K562 (cell line): Measurements from ENCODE around the gene LTBR. TPM values are rescaled to one million over a fixed set of nuclear protein-coding genes. Genes with fewer than 3 reads are reported as not detected.

Experiments
- polyA plus RNA-seq, 8 experiments: library from polyadenylated mRNA; depleted of rRNA in 4 of 8; stranded (reverse) in 5 of 8; unstranded in 3 of 8; fragments of >200 nt; fragmentation: Nextera tagmentation in 2 of 8; fragmentation: Illumina TruSeq in 1 of 8; extraction: Ambion mirVana in 2 of 8; extraction: Trizol in 1 of 8; gene quantifications; 2 replicates each; pipeline versions ENCODE4 v1.2.1 to v1.2.3, GENCODE V29; 2011 to 2014; ENCODE audit warnings: inconsistent platforms in 1 of 8, missing spikeins in 1 of 8
- small RNA-seq: library from RNA; depleted of rRNA; stranded (forward); fragments of <200 nt; gene quantifications from one replicate; pipeline ENCODE3, GENCODE V24; 2014
- total RNA-seq, 7 experiments: library from RNA; depleted of rRNA in 6 of 7; stranded (reverse); fragments of >200 nt in 6 of 7; fragmentation: Illumina TruSeq in 2 of 7; extraction: Trizol in 2 of 7; gene quantifications; 2 replicates each; pipeline versions ENCODE4 v1.2.1 to v1.2.3, GENCODE V29; 2011 to 2021; ENCODE audit warnings: low replicate concordance in 1 of 7

The LTBR gene
- total and polyA plus RNA-seq, 9 of the 15 experiments (the other 6 are each of a cell fraction or from before 2014, with no cell fraction given): 0.96 to 69.0 (median 35.3) TPM

Small RNA genes within 50 kb of the gene (small RNA-seq; reads per million reads assigned to genes)
- not detected for gene RN7SL391P

Other genes with a start within 250 kb of the LTBR start
Only the 7 nearest of the 13 such genes appear.
- gene PLEKHG6, start 73.5 kb upstream of the LTBR start, total RNA-seq (2014; rRNA removed): 0.33 and 0.41 TPM in 2 replicates
- gene PLEKHG6, start 73.5 kb upstream of the LTBR start, total RNA-seq (2014; rRNA removed; fragmentation: Illumina TruSeq; extraction: Trizol): 0.19 and 0.29 TPM in 2 replicates
- gene PLEKHG6, start 73.5 kb upstream of the LTBR start, total RNA-seq (2015; rRNA removed; fragmentation: Illumina TruSeq; extraction: Trizol): not detected in 2 replicates
- gene PLEKHG6, start 73.5 kb upstream of the LTBR start, total RNA-seq (2021): 0.86 and 1.2 TPM in 2 replicates
- 0.28 and 0.38 TPM in 2 replicates for gene PLEKHG6, start 73.5 kb upstream of the LTBR start, polyA plus RNA-seq (2011; rRNA removed)
- 0.18 and 0.42 TPM in 2 replicates for gene PLEKHG6, start 73.5 kb upstream of the LTBR start, polyA plus RNA-seq (2014; fragmentation: Illumina TruSeq; extraction: Trizol)
- gene PLEKHG6, start 73.5 kb upstream of the LTBR start, polyA plus RNA-seq (2014; fragmentation: Nextera tagmentation; extraction: Ambion mirVana): not detected
- gene PLEKHG6, start 73.5 kb upstream of the LTBR start, polyA plus RNA-seq (2014; rRNA removed): 0.22 and 0.54 TPM in 2 replicates
- gene TNFRSF1A, start 42.1 kb upstream of the LTBR start, total RNA-seq (2014; rRNA removed): 34.6 and 43.5 TPM in 2 replicates
- 18.3 and 22.0 TPM in 2 replicates for gene TNFRSF1A, start 42.1 kb upstream of the LTBR start, total RNA-seq (2014; rRNA removed; fragmentation: Illumina TruSeq; extraction: Trizol)
- gene TNFRSF1A, start 42.1 kb upstream of the LTBR start, total RNA-seq (2015; rRNA removed; fragmentation: Illumina TruSeq; extraction: Trizol): 31.1 and 33.0 TPM in 2 replicates
- 29.8 and 37.7 TPM in 2 replicates for gene TNFRSF1A, start 42.1 kb upstream of the LTBR start, total RNA-seq (2021)
- gene TNFRSF1A, start 42.1 kb upstream of the LTBR start, polyA plus RNA-seq (2011; rRNA removed): 27.2 and 30.0 TPM in 2 replicates
- 38.2 and 57.7 TPM in 2 replicates for gene TNFRSF1A, start 42.1 kb upstream of the LTBR start, polyA plus RNA-seq (2014; fragmentation: Illumina TruSeq; extraction: Trizol)
- gene TNFRSF1A, start 42.1 kb upstream of the LTBR start, polyA plus RNA-seq (2014; fragmentation: Nextera tagmentation; extraction: Ambion mirVana): under 1 TPM; 0.76 to 0.89 TPM
- gene TNFRSF1A, start 42.1 kb upstream of the LTBR start, polyA plus RNA-seq (2014; rRNA removed): 22.0 and 22.5 TPM in 2 replicates
- not detected in 2 replicates for gene SCNN1A, start 8.6 kb upstream of the LTBR start, total RNA-seq (2014; rRNA removed)
- gene SCNN1A, start 8.6 kb upstream of the LTBR start, total RNA-seq (2014; rRNA removed; fragmentation: Illumina TruSeq; extraction: Trizol): not detected in 2 replicates
- not detected in 2 replicates for gene SCNN1A, start 8.6 kb upstream of the LTBR start, total RNA-seq (2015; rRNA removed; fragmentation: Illumina TruSeq; extraction: Trizol)
- 0.34 and 0.49 TPM in 2 replicates for gene SCNN1A, start 8.6 kb upstream of the LTBR start, total RNA-seq (2021)
- 0.12 and 0.31 TPM in 2 replicates for gene SCNN1A, start 8.6 kb upstream of the LTBR start, polyA plus RNA-seq (2011; rRNA removed)
- gene SCNN1A, start 8.6 kb upstream of the LTBR start, polyA plus RNA-seq (2014; fragmentation: Illumina TruSeq; extraction: Trizol): 0.33 TPM in 1 of 2 replicates, not detected in the other
- gene SCNN1A, start 8.6 kb upstream of the LTBR start, polyA plus RNA-seq (2014; fragmentation: Nextera tagmentation; extraction: Ambion mirVana): under 1 TPM in 1 of 2 experiments, not detected in 1; 0.15 TPM
- gene SCNN1A, start 8.6 kb upstream of the LTBR start, polyA plus RNA-seq (2014; rRNA removed): not detected in 2 replicates
- gene CD27, start 60.8 kb downstream of the LTBR start, total RNA-seq (2014; rRNA removed): not detected in 2 replicates
- not detected in 2 replicates for gene CD27, start 60.8 kb downstream of the LTBR start, total RNA-seq (2014; rRNA removed; fragmentation: Illumina TruSeq; extraction: Trizol)
- not detected in 2 replicates for gene CD27, start 60.8 kb downstream of the LTBR start, total RNA-seq (2015; rRNA removed; fragmentation: Illumina TruSeq; extraction: Trizol)
- 0.18 and 0.24 TPM in 2 replicates for gene CD27, start 60.8 kb downstream of the LTBR start, total RNA-seq (2021)
- not detected in 2 replicates for gene CD27, start 60.8 kb downstream of the LTBR start, polyA plus RNA-seq (2011; rRNA removed)
- not detected in 2 replicates for gene CD27, start 60.8 kb downstream of the LTBR start, polyA plus RNA-seq (2014; fragmentation: Illumina TruSeq; extraction: Trizol)
- gene CD27, start 60.8 kb downstream of the LTBR start, polyA plus RNA-seq (2014; fragmentation: Nextera tagmentation; extraction: Ambion mirVana): not detected
- not detected in 2 replicates for gene CD27, start 60.8 kb downstream of the LTBR start, polyA plus RNA-seq (2014; rRNA removed)
- 0.37 and 0.64 TPM in 2 replicates for gene TAPBPL, start 67.9 kb downstream of the LTBR start, total RNA-seq (2014; rRNA removed)
- gene TAPBPL, start 67.9 kb downstream of the LTBR start, total RNA-seq (2014; rRNA removed; fragmentation: Illumina TruSeq; extraction: Trizol): 0.26 and 0.65 TPM in 2 replicates
- 1.3 and 1.6 TPM in 2 replicates for gene TAPBPL, start 67.9 kb downstream of the LTBR start, total RNA-seq (2015; rRNA removed; fragmentation: Illumina TruSeq; extraction: Trizol)
- 0.65 and 1.3 TPM in 2 replicates for gene TAPBPL, start 67.9 kb downstream of the LTBR start, total RNA-seq (2021)
- 0.32 and 0.61 TPM in 2 replicates for gene TAPBPL, start 67.9 kb downstream of the LTBR start, polyA plus RNA-seq (2011; rRNA removed)
- gene TAPBPL, start 67.9 kb downstream of the LTBR start, polyA plus RNA-seq (2014; fragmentation: Illumina TruSeq; extraction: Trizol): 0.39 and 0.58 TPM in 2 replicates
- under 1 TPM; 0.29 to 0.31 TPM for gene TAPBPL, start 67.9 kb downstream of the LTBR start, polyA plus RNA-seq (2014; fragmentation: Nextera tagmentation; extraction: Ambion mirVana)
- 0.45 and 1.4 TPM in 2 replicates for gene TAPBPL, start 67.9 kb downstream of the LTBR start, polyA plus RNA-seq (2014; rRNA removed)
- gene VAMP1, start 86.5 kb downstream of the LTBR start, total RNA-seq (2014; rRNA removed): 3.1 and 10.2 TPM in 2 replicates
- 2.2 and 2.6 TPM in 2 replicates for gene VAMP1, start 86.5 kb downstream of the LTBR start, total RNA-seq (2014; rRNA removed; fragmentation: Illumina TruSeq; extraction: Trizol)
- gene VAMP1, start 86.5 kb downstream of the LTBR start, total RNA-seq (2015; rRNA removed; fragmentation: Illumina TruSeq; extraction: Trizol): 2.4 and 2.7 TPM in 2 replicates
- 4.2 and 5.3 TPM in 2 replicates for gene VAMP1, start 86.5 kb downstream of the LTBR start, total RNA-seq (2021)
- gene VAMP1, start 86.5 kb downstream of the LTBR start, polyA plus RNA-seq (2011; rRNA removed): 8.0 and 8.9 TPM in 2 replicates
- gene VAMP1, start 86.5 kb downstream of the LTBR start, polyA plus RNA-seq (2014; fragmentation: Illumina TruSeq; extraction: Trizol): 5.1 and 5.8 TPM in 2 replicates
- 1 to 10 TPM in 1 of 2 experiments, under 1 TPM in 1; 0.76 to 1.1 TPM for gene VAMP1, start 86.5 kb downstream of the LTBR start, polyA plus RNA-seq (2014; fragmentation: Nextera tagmentation; extraction: Ambion mirVana)
- 11.9 and 13.2 TPM in 2 replicates for gene VAMP1, start 86.5 kb downstream of the LTBR start, polyA plus RNA-seq (2014; rRNA removed)
- gene MRPL51, start 109.1 kb downstream of the LTBR start, total RNA-seq (2014; rRNA removed): 135 and 152 TPM in 2 replicates
- gene MRPL51, start 109.1 kb downstream of the LTBR start, total RNA-seq (2014; rRNA removed; fragmentation: Illumina TruSeq; extraction: Trizol): 254 and 288 TPM in 2 replicates
- 177 and 199 TPM in 2 replicates for gene MRPL51, start 109.1 kb downstream of the LTBR start, total RNA-seq (2015; rRNA removed; fragmentation: Illumina TruSeq; extraction: Trizol)
- 205 and 208 TPM in 2 replicates for gene MRPL51, start 109.1 kb downstream of the LTBR start, total RNA-seq (2021)
- 87.9 and 127 TPM in 2 replicates for gene MRPL51, start 109.1 kb downstream of the LTBR start, polyA plus RNA-seq (2011; rRNA removed)
- gene MRPL51, start 109.1 kb downstream of the LTBR start, polyA plus RNA-seq (2014; fragmentation: Illumina TruSeq; extraction: Trizol): 198 and 214 TPM in 2 replicates
- 100 to 1,000 TPM; 669 to 727 TPM for gene MRPL51, start 109.1 kb downstream of the LTBR start, polyA plus RNA-seq (2014; fragmentation: Nextera tagmentation; extraction: Ambion mirVana)
- 220 and 267 TPM in 2 replicates for gene MRPL51, start 109.1 kb downstream of the LTBR start, polyA plus RNA-seq (2014; rRNA removed)